ENCODE measurements around the gene AP5Z1.

- no peak for TF ChIP-seq CTCF (conservative IDR thresholded peaks at IDR 0.05; ENCODE audit: low read depth, low read length)
- TF ChIP-seq EZH2 (IDR thresholded peaks at IDR 0.05; ENCODE audit: borderline replicate concordance, low read depth, low read length, poor library complexity, severe bottlenecking): no peak
These were observed 38.1 kb upstream of the AP5Z1 start for GRCh38 chr7:4737300-4737699.
